Right lobe of liver (tissue), 6 donors: ENCODE measurements around the gene ESYT2. TPM values are rescaled to one million over a fixed set of nuclear protein-coding genes. Genes with fewer than 3 reads are reported as not detected.

ENCODE experiments used
- ATAC-seq, 4 donors: fragments of 200-7000 bp; cut with Tn5 transposase; one replicate each; pipeline ENCODE4 v1.9.1; 2020; ENCODE audit warnings: mild to moderate bottlenecking in 4 of 4, moderate library complexity in 4 of 4
- DNase-seq, 3 donors: peaks; one replicate each; pipeline ENCODE4 v3.0.0-alpha.2; 2020
- H3K27ac ChIP-seq, 3 donors: fragments of 200-600 bp; one replicate each; pipeline ENCODE4 v1.8.0; 2022
- H3K27me3 ChIP-seq, 2 donors: fragments of 200-600 bp; one replicate each; pipeline ENCODE4 v1.8.0; 2022
- H3K36me3 ChIP-seq, 4 donors: fragments of 200-600 bp; sonication (generic) in 1 of 4; one replicate each; pipeline versions ENCODE4 v1.5.1 to v1.8.0; 2017 to 2022; ENCODE audit warnings: control low read depth in 1 of 4
- H3K4me1 ChIP-seq, 4 donors: fragments of 200-600 bp; sonication (generic) in 1 of 4; one replicate each; pipeline versions ENCODE4 v1.5.1 to v1.8.0; 2017 to 2022; ENCODE audit warnings: control low read depth in 1 of 4
- H3K4me3 ChIP-seq, 3 donors: fragments of 200-600 bp; one replicate each; pipeline ENCODE4 v1.8.0; 2022
- H3K9me3 ChIP-seq, 4 donors: fragments of 200-600 bp; sonication (generic) in 1 of 4; one replicate each; pipeline versions ENCODE4 v1.5.1 to v1.8.0; 2017 to 2022; ENCODE audit warnings: control low read depth in 1 of 4
- CTCF ChIP-seq, 4 donors: fragments of 200-600 bp in 3 of 4; fragments of 450-650 bp in 1 of 4; IDR thresholded peaks; one replicate each; pipeline versions ENCODE4 v1.5.1 to v1.8.0; 2016 to 2022; ENCODE audit warnings: antibody characterized with exemption in 4 of 4, mild to moderate bottlenecking in 2 of 4
- POLR2A ChIP-seq: fragments of 450-650 bp; IDR thresholded peaks from one replicate; pipeline ENCODE4 v1.6.1; 2017; ENCODE audit warnings: antibody characterized with exemption, mild to moderate bottlenecking
- WGBS: methylation state at CpG from one replicate; pipeline ENCODE4 v1.1.6; 2018; ENCODE audit warnings: low coverage, low lambda C conversion rate; ENCODE audit not compliant: insufficient coverage; ENCODE audit errors: missing lambda C conversion rate; 5-methylcytosine and 5-hydroxymethylcytosine counted together
- intact Hi-C, 2 donors: fragments of 100-400 bp; cut with DNase I; formaldehyde crosslinking; loops; one replicate each; pipeline versions ENCODE4 v1.11.2 to v1.14.1; 2022
- total RNA-seq, 6 experiments: library from RNA; depleted of rRNA in 2 of 6; stranded (reverse); fragments of >200 nt in 2 of 6; fragmentation: NEBNext Ultra II Directional in 3 of 6; extraction: Animal tissue kit (Norgen Biotek cat#: 25700) in 3 of 6; gene quantifications; one replicate each; pipeline versions ENCODE4 v1.1.0 to v1.2.4, GENCODE V29; 2016 to 2023
- donor health status: DM: no; HTN: yes; CAD: no.
- donor health status: DM: no; HTN: no; CAD: no.
- donor health status: DM: no; HTN: no; CAD: no.
- donor health status: DM: no; HTN: yes; CAD: no.
- donor health status: DM: no; HTN: yes; CAD: no.

Gene ESYT2
- total RNA-seq, 6 experiments from 2014 or later: 19.7 to 28.7 (median 24.2) TPM

- 95% methylated on average over 23 of the region's 23 CpGs for WGBS
- intact Hi-C loops: no loop called here
- Histone ChIP-seq H3K4me1 (no peaks in the 10 kb centered on the region), H3K36me3 (peaks cover 0 to 3% (median 0%) of the 10 kb centered on the region in 4 donors), H3K27me3 (no peaks in the 10 kb centered on the region), H3K4me3 (no peak overlapping the region), H3K27ac (no peak overlapping the region), H3K9me3 (no peaks in the 10 kb centered on the region)
- TF ChIP-seq POLR2A: no peak
- TF ChIP-seq CTCF (IDR thresholded peaks at IDR 0.05): no peak
- ATAC-seq (no peak), DNase-seq (no peak)
Observed at GRCh38 chr7:158781217-158781973, 47.9 kb downstream of the ESYT2 start.

GRCh38 chr7:158779061-158780000, 50.0 kb downstream of the ESYT2 start:
- intact Hi-C loops: no loop called here
- H3K27me3 ChIP-seq: no peaks in the 10 kb centered on the region
- WGBS: 58% methylated on average over 5 of the region's 6 CpGs
- H3K4me3 ChIP-seq: no peak overlapping the region
- DNase-seq (no peak), ATAC-seq (no peak)
- H3K36me3 ChIP-seq: peaks cover 0 to 3% (median 0%) of the 10 kb centered on the region in 4 donors
- TF ChIP-seq POLR2A: no peak
- TF ChIP-seq CTCF (IDR thresholded peaks at IDR 0.05): no peak
- no peaks in the 10 kb centered on the region for H3K4me1 ChIP-seq
- no peak overlapping the region for H3K27ac ChIP-seq
- no peaks in the 10 kb centered on the region for H3K9me3 ChIP-seq

GRCh38 chr7:158778471-158778870, 50.8 kb downstream of the ESYT2 start:
- Histone ChIP-seq H3K27me3 (no peaks in the 10 kb centered on the region), H3K4me1 (no peaks in the 10 kb centered on the region), H3K4me3 (no peak overlapping the region), H3K9me3 (no peaks in the 10 kb centered on the region), H3K27ac (no peak overlapping the region), H3K36me3 (peaks cover 0 to 3% (median 0%) of the 10 kb centered on the region in 4 donors)
- no peak for ATAC-seq
- intact Hi-C loops: no loop called here
- TF ChIP-seq POLR2A (no peak), CTCF (IDR thresholded peaks at IDR 0.05) (no peak)
- DNase-seq: no peak
- WGBS: 92% methylated on average over 6 of the region's 6 CpGs

GRCh38 chr7:158777793-158778192, 51.5 kb downstream of the ESYT2 start:
- Histone ChIP-seq H3K36me3 (peaks cover 0 to 4% (median 1%) of the 10 kb centered on the region in 4 donors), H3K27ac (no peak overlapping the region), H3K4me3 (no peak overlapping the region), H3K27me3 (no peaks in the 10 kb centered on the region), H3K9me3 (no peaks in the 10 kb centered on the region), H3K4me1 (no peaks in the 10 kb centered on the region)
- no peak for ATAC-seq
- DNase-seq: no peak
- 87% methylated on average over 10 of the region's 10 CpGs for WGBS
- intact Hi-C loops: no loop called here
- TF ChIP-seq POLR2A: no peak
- TF ChIP-seq CTCF (IDR thresholded peaks at IDR 0.05): no peak
